OCI-LY1 (cell line): ENCODE measurements around the gene BHMT2.

Experiments
- H2AFZ ChIP-seq: fragments of 200-600 bp; sonication (generic), shearing (Covaris generic); 2 replicates; pipeline ENCODE4 v1.6.0; 2014; ENCODE audit warnings: antibody characterized with exemption, mild to moderate bottlenecking, low read length
- H3F3A ChIP-seq: fragments of 200-600 bp; sonication (generic), shearing (Covaris generic); 2 replicates; pipeline ENCODE4 v1.6.0; 2014; ENCODE audit warnings: mild to moderate bottlenecking, antibody characterized with exemption, low read length, moderate library complexity; ENCODE audit not compliant: insufficient read depth
- H3K27ac ChIP-seq: fragments of 200-600 bp; sonication (generic); 2 replicates; pipeline ENCODE4 v1.5.1; 2014; ENCODE audit warnings: low read length, mixed run types, mild to moderate bottlenecking, low read depth; ENCODE audit not compliant: poor library complexity, severe bottlenecking
- H3K27me3 ChIP-seq: fragments of 200-600 bp; sonication (generic); 2 replicates; pipeline ENCODE4 v1.6.0; 2014; ENCODE audit warnings: antibody characterized with exemption, mild to moderate bottlenecking, low read length, moderate library complexity; ENCODE audit not compliant: insufficient read depth
- H3K36me3 ChIP-seq: fragments of 200-600 bp; sonication (generic); 2 replicates; pipeline ENCODE4 v1.6.1; 2014; ENCODE audit warnings: mild to moderate bottlenecking, antibody characterized with exemption, low read length, moderate library complexity, mixed read lengths; ENCODE audit not compliant: insufficient read depth
- H3K4me1 ChIP-seq: fragments of 200-600 bp; sonication (generic); 2 replicates; pipeline ENCODE4 v1.5.1; 2014; ENCODE audit warnings: mild to moderate bottlenecking, low read length, moderate library complexity; ENCODE audit not compliant: insufficient read depth, severe bottlenecking
- H3K4me2 ChIP-seq: fragments of 200-600 bp; sonication (generic), shearing (Covaris generic); 2 replicates; pipeline ENCODE4 v1.6.1; 2014; ENCODE audit warnings: low read length
- H3K4me3 ChIP-seq: fragments of 200-600 bp; sonication (generic); 2 replicates; pipeline ENCODE4 v1.5.1; 2014; ENCODE audit warnings: low read length, low read depth, mild to moderate bottlenecking, mixed read lengths; ENCODE audit not compliant: poor library complexity, severe bottlenecking
- H3K79me2 ChIP-seq: fragments of 200-600 bp; shearing (Covaris generic); 2 replicates; pipeline ENCODE4 v1.6.1; 2016; ENCODE audit warnings: mixed run types, low read length, mixed read lengths; ENCODE audit not compliant: insufficient read depth
- H3K9ac ChIP-seq: fragments of 200-600 bp; sonication (generic), shearing (Covaris generic); 2 replicates; pipeline ENCODE4 v1.6.1; 2014; ENCODE audit warnings: mild to moderate bottlenecking, low read length, mixed read lengths
- H3K9me2 ChIP-seq: fragments of 200-600 bp; sonication (generic), shearing (Covaris generic); 2 replicates; pipeline ENCODE4 v1.6.1; 2014; ENCODE audit warnings: low read depth, mild to moderate bottlenecking, low read length, mixed read lengths
- H3K9me3 ChIP-seq: fragments of 200-600 bp; shearing (Covaris generic); 2 replicates; pipeline ENCODE4 v1.6.1; 2014; ENCODE audit warnings: low read length, mixed read lengths
- H4K20me1 ChIP-seq: fragments of 200-600 bp; sonication (generic), shearing (Covaris generic); 2 replicates; pipeline ENCODE4 v1.6.0; 2016; ENCODE audit warnings: mild to moderate bottlenecking, low read length; ENCODE audit not compliant: insufficient read depth
- EZH2 ChIP-seq: fragments of 200-600 bp; sonication (generic), shearing (Covaris generic); IDR thresholded peaks from 2 replicates; pipeline ENCODE4 v1.8.0; 2017; ENCODE audit warnings: borderline replicate concordance, mixed run types, mild to moderate bottlenecking, antibody characterized with exemption, low read length, moderate library complexity, mixed read lengths
- TF ChIP-seq, protein P1 (sequence below): fragments of 200-600 bp; sonication (generic), shearing (Covaris generic); IDR thresholded peaks from 2 replicates; pipeline ENCODE4 v1.5.1; 2017; ENCODE audit warnings: mild to moderate bottlenecking, antibody characterized with exemption, low read length, moderate library complexity, mixed read lengths

Gene BHMT2

DNA sequence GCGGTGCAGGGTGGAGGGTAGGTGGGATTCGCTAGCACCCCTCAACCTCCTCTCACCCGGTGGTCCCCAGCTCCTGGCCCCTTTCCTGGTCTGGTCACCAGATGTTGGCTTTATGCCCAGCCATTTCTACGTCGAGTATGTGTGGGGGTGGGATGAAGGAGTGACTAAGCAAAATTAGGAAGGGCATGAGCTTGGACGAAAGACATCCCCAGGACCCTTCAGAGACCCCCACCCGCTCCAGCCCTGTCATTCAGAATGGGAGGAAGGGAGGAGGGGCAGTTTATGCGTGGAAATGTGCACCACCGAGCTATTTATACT is 742 bp downstream of the BHMT2 start:
- Histone ChIP-seq H3K9me2 (no peaks in the 10 kb centered on the region), H3K27ac (no peak overlapping the region), H4K20me1 (no peaks in the 10 kb centered on the region), H3K4me3 (no peak overlapping the region), H3F3A (no peaks in the 10 kb centered on the region), H3K79me2 (no peaks in the 10 kb centered on the region), H2AFZ (no peak overlapping the region), H3K4me2 (no peak overlapping the region), H3K36me3 (no peaks in the 10 kb centered on the region), H3K27me3 (no peaks in the 10 kb centered on the region), H3K9ac (no peak overlapping the region), H3K4me1 (no peaks in the 10 kb centered on the region), H3K9me3 (no peaks in the 10 kb centered on the region)
- TF ChIP-seq, protein P1, sequence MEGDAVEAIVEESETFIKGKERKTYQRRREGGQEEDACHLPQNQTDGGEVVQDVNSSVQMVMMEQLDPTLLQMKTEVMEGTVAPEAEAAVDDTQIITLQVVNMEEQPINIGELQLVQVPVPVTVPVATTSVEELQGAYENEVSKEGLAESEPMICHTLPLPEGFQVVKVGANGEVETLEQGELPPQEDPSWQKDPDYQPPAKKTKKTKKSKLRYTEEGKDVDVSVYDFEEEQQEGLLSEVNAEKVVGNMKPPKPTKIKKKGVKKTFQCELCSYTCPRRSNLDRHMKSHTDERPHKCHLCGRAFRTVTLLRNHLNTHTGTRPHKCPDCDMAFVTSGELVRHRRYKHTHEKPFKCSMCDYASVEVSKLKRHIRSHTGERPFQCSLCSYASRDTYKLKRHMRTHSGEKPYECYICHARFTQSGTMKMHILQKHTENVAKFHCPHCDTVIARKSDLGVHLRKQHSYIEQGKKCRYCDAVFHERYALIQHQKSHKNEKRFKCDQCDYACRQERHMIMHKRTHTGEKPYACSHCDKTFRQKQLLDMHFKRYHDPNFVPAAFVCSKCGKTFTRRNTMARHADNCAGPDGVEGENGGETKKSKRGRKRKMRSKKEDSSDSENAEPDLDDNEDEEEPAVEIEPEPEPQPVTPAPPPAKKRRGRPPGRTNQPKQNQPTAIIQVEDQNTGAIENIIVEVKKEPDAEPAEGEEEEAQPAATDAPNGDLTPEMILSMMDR: no peak
- no peak for TF ChIP-seq EZH2

DNA sequence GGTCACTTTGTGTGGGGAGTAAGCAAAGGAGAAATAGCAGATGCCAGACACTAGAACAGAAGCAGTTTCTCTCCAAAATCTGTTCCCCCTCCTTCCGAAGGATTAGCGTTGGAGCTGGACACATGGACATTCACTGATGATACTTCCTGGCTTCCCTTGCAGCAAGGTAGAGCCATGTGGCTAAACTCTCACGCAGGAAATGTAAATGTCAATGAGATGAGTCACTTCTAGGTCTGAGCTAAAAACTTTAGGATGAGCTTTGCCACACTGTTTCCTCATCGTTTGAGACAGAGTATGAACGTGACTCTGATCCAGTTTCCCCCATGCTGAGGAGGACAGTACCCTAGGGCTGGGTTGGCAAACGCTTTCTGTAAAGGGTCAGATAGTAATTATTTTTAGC is 5.1 kb downstream of the BHMT2 start:
- H3K4me2 ChIP-seq: no peak overlapping the region
- no peak overlapping the region for H2AFZ ChIP-seq
- H3K79me2 ChIP-seq: no peaks in the 10 kb centered on the region

DNA sequence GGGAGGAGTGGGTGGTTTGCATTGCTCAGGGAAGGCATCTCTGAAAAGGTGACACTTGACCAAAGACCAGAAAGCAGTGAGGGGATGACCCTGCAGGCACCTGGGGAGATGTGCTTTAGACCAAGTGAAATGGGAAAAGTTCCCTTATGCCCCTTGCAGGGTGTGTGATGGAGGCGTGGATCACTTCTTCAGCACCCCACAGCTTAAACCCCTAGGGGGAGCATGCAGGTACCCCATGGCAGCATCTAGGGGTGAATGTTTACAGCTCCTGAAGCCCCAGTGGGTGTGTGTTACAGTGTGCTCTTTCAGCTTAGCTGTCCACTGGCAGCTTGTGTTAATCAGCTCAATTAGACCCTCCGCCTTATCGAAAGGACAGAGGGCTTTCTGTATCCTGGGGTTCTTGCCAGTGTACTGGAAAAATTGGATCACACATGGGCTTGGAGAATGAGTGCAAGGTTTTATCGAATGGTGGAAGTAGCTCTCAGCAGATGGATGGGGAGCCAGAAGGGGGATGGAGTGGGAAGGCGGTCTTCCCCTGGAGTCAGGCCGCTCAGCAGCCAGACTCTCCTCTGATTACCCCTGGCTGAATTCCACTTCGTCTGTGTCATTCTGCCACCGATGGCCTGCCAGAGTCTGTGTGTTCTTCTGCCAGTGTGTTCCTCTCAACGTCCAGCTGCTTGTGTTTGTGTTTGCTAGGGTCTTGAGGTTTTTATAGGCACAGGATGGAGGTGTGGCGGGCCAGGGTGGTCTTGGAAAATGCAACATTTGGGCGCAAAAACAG is 6.3 kb downstream of the BHMT2 start:
- H2AFZ ChIP-seq: no peak overlapping the region
- H3K4me2 ChIP-seq: no peak overlapping the region
- no peaks in the 10 kb centered on the region for H3K79me2 ChIP-seq
- no peaks in the 10 kb centered on the region for H3K36me3 ChIP-seq
- TF ChIP-seq, protein P1: no peak
- TF ChIP-seq EZH2: no peak
- no peaks in the 10 kb centered on the region for H3K4me1 ChIP-seq
- H3K9me2 ChIP-seq: no peaks in the 10 kb centered on the region
- no peaks in the 10 kb centered on the region for H3F3A ChIP-seq
- H4K20me1 ChIP-seq: no peaks in the 10 kb centered on the region
- no peak overlapping the region for H3K4me3 ChIP-seq
- H3K27me3 ChIP-seq: no peaks in the 10 kb centered on the region
- no peak overlapping the region for H3K9ac ChIP-seq
- H3K9me3 ChIP-seq: no peaks in the 10 kb centered on the region
- no peak overlapping the region for H3K27ac ChIP-seq

More for the DNA sequence above, 5.1 kb downstream of the BHMT2 start:
- Histone ChIP-seq H3K36me3 (no peaks in the 10 kb centered on the region), H3K4me3 (no peak overlapping the region), H3K4me1 (no peaks in the 10 kb centered on the region), H4K20me1 (no peaks in the 10 kb centered on the region), H3K9me3 (no peaks in the 10 kb centered on the region), H3K9ac (no peak overlapping the region), H3K9me2 (no peaks in the 10 kb centered on the region), H3K27me3 (no peaks in the 10 kb centered on the region), H3F3A (no peaks in the 10 kb centered on the region), H3K27ac (no peak overlapping the region)
- TF ChIP-seq, protein P1: no peak
- no peak for TF ChIP-seq EZH2
